Right lobe of liver (tissue), 4 donors: ENCODE data around the gene NSDHL.

Source experiments
- POLR2A ChIP-seq: fragments of 450-650 bp; IDR thresholded peaks from one replicate; pipeline ENCODE4 v1.6.1; 2017; ENCODE audit warnings: antibody characterized with exemption, mild to moderate bottlenecking
- TF ChIP-seq, protein P1 (sequence below), 4 donors: fragments of 200-600 bp in 3 of 4; fragments of 450-650 bp in 1 of 4; IDR thresholded peaks; one replicate each; pipeline versions ENCODE4 v1.5.1 to v1.8.0; 2016 to 2022; ENCODE audit warnings: antibody characterized with exemption in 4 of 4, mild to moderate bottlenecking in 2 of 4
- donor health status: DM: no; HTN: no; CAD: no.
- donor health status: DM: no; HTN: no; CAD: no.
- donor health status: DM: no; HTN: yes; CAD: no.

DNA sequence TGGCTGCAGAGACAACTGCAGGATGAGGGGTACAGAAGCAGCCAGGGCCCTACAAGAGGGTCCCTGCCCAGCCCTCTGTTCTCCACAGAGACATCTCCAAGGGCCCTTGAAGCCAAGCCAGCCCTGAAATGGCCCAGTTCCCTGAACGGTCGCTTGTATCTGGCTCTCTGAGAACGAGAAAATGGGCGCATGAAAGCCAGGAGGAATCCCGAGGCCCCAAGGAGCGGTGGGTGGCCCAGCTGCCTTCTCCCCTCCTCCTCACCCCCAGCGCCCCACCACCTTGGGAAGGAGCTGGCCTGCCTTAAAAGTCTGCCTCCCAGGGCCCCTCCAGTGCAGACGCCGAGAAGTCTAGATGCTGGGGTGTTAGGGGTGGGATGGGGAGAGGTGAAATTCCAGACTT is 72.7 kb downstream of the NSDHL start:
- TF ChIP-seq, protein P1, sequence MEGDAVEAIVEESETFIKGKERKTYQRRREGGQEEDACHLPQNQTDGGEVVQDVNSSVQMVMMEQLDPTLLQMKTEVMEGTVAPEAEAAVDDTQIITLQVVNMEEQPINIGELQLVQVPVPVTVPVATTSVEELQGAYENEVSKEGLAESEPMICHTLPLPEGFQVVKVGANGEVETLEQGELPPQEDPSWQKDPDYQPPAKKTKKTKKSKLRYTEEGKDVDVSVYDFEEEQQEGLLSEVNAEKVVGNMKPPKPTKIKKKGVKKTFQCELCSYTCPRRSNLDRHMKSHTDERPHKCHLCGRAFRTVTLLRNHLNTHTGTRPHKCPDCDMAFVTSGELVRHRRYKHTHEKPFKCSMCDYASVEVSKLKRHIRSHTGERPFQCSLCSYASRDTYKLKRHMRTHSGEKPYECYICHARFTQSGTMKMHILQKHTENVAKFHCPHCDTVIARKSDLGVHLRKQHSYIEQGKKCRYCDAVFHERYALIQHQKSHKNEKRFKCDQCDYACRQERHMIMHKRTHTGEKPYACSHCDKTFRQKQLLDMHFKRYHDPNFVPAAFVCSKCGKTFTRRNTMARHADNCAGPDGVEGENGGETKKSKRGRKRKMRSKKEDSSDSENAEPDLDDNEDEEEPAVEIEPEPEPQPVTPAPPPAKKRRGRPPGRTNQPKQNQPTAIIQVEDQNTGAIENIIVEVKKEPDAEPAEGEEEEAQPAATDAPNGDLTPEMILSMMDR (IDR thresholded peaks at IDR 0.05): no peak
- TF ChIP-seq POLR2A: no peak
